Chondrocyte (in vitro differentiated cells): Measurements from ENCODE around the gene SHANK3. TPM values are rescaled to one million over a fixed set of nuclear protein-coding genes. Genes with fewer than 3 reads are reported as not detected.

Experiments used
- DNase-seq: peaks from one replicate; pipeline ENCODE4 v3.0.0; 2021; ENCODE audit warnings: mixed read lengths, low spot score
- H3K27ac Mint-ChIP-seq: one replicate; pipeline ENCODE4 v1.8.0; 2021; ENCODE audit warnings: mild to moderate bottlenecking, moderate library complexity, mixed read lengths; ENCODE audit not compliant: unreplicated experiment
- H3K27me3 Mint-ChIP-seq: 2 replicates; pipeline ENCODE4 v1.8.0; 2021; ENCODE audit warnings: low read depth, mixed read lengths
- H3K36me3 Mint-ChIP-seq: 2 replicates; pipeline ENCODE4 v1.8.0; 2021; ENCODE audit warnings: low read depth, mixed read lengths
- H3K4me1 Mint-ChIP-seq: 2 replicates; pipeline ENCODE4 v1.8.0; 2021; ENCODE audit warnings: low read depth, mild to moderate bottlenecking, mixed read lengths
- H3K4me3 Mint-ChIP-seq: one replicate; pipeline ENCODE4 v1.8.0; 2021; ENCODE audit warnings: mild to moderate bottlenecking, moderate library complexity, mixed read lengths; ENCODE audit not compliant: unreplicated experiment
- H3K9me3 Mint-ChIP-seq: 2 replicates; pipeline ENCODE4 v1.8.0; 2021; ENCODE audit warnings: low read depth, mixed read lengths
- long read RNA-seq: library from polyadenylated mRNA; stranded (forward); transcript quantifications from one replicate; pipeline ENCODE4 v2.0.0, GENCODE V29; 2021
- total RNA-seq: library from RNA; stranded (reverse); gene quantifications from 3 replicates; pipeline ENCODE4 v1.2.1, GENCODE V29; 2021
- TF ChIP-seq, protein P1 (sequence below): fragments of 200-600 bp; sonication (generic); IDR thresholded peaks from 2 replicates; pipeline ENCODE4 v1.5.0; 2021; ENCODE audit warnings: antibody characterized with exemption, mild to moderate bottlenecking, moderate library complexity

The SHANK3 gene
- 3.9 to 7.5 TPM (median 7.0 TPM) in 3 replicates for total RNA-seq
- long read RNA-seq, partial matches to known transcripts, result 1 of 5 reads
- long read RNA-seq, other reads (novel, unspliced or antisense), result 4 of 5 reads

DNA sequence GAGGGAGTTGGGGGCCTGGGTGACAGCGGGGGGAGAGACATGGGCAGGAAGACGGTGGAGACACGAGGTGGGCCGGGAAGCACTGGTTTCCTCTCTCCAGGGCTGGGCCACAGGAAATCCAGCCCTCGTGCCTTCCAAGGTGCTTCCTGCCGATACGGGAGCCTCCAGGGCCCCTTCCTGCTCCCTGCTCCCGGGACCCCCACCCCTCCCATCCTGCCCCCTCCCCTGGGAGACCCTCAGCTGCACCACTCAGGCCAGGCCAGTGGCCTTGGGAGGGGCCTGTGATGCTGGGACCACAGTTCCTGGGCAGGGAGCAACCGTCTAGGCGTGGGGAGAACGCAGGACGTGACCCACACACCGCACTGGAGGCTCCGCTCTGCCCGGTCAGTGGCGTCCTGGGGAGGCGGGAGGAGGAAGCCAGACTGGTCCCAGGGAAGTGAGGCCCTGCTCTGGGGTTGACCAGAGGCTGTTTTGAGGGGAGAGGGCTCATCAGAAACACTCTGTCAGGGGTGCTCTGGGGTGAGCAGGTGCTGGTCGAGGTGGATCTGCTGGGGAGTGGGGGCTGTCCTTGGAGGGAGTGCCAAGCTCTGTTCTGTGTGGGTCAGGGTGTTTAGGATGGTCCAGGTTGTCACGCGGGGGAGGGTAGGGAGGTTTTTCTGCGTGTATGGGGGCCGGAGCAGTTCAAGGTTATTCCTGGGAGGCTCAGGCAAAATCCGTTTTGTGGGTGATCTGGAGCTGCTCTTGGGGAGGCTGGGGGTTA is at the start of gene SHANK3:
TSS of gene SHANK3 (plus strand) at position 353 of the 760 bp plus-strand sequence.
- H3K27ac Mint-ChIP-seq, result no peak within 1 kb of the TSS

DNA sequence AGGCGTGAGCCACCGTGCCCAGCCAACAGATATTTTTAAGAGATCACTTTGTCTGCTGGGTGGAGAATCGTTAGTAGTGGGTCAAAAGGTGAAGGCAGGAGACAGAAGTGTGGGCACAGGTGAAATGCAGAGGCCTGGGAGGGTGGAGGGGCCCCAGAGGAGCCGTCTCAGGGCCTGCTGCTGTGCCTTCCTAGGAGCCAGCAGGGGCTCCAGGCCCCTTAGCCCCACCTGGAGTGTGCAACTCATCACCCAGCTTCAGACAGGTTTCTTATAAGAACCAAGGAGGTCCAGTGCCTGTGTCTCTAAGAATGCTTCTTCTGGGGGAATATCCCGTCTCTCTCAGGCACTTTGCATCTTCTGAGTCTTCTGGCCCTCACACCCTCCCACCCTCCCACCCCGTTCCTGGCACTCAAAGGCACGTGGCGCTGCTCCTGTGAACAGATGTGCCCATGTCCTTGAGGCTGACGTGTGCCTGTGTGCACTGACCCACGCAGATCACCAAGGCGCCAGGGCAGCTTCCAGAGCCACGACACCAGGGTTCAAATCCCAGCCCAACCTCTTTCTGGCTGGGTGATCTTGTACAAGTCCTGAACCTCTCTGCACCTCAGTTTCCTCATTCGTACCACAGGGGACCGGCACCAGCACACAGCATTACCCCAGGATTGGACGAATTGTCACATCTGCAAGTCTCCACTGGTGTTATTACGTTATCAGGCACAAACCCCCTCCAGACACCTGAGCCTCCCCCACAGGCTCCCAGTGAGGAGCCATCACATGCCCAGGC is 48.1 kb upstream of the SHANK3 start:
- H3K4me3 Mint-ChIP-seq, result no peak overlapping the region
- DNase-seq, result no peak
- H3K27ac Mint-ChIP-seq, result no peak overlapping the region
- H3K27me3 Mint-ChIP-seq, result no peaks in the 10 kb centered on the region
- peaks cover 37% of the 10 kb centered on the region for H3K4me1 Mint-ChIP-seq
- H3K36me3 Mint-ChIP-seq, result no peaks in the 10 kb centered on the region
- TF ChIP-seq, protein P1, sequence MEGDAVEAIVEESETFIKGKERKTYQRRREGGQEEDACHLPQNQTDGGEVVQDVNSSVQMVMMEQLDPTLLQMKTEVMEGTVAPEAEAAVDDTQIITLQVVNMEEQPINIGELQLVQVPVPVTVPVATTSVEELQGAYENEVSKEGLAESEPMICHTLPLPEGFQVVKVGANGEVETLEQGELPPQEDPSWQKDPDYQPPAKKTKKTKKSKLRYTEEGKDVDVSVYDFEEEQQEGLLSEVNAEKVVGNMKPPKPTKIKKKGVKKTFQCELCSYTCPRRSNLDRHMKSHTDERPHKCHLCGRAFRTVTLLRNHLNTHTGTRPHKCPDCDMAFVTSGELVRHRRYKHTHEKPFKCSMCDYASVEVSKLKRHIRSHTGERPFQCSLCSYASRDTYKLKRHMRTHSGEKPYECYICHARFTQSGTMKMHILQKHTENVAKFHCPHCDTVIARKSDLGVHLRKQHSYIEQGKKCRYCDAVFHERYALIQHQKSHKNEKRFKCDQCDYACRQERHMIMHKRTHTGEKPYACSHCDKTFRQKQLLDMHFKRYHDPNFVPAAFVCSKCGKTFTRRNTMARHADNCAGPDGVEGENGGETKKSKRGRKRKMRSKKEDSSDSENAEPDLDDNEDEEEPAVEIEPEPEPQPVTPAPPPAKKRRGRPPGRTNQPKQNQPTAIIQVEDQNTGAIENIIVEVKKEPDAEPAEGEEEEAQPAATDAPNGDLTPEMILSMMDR, result no peak
- H3K9me3 Mint-ChIP-seq, result no peaks in the 10 kb centered on the region

More for the DNA sequence above, at the start of gene SHANK3:
- Mint-ChIP-seq H3K4me3 (peak within 1 kb of the TSS; percentile 60), H3K27me3 (peaks cover 10% of the 10 kb centered on the region), H3K36me3 (no peaks in the 10 kb centered on the region), H3K4me1 (peaks cover 9% of the 10 kb centered on the region), H3K9me3 (no peaks in the 10 kb centered on the region)
- TF ChIP-seq, protein P1, result no peak
- peak; percentile 68 for DNase-seq

DNA sequence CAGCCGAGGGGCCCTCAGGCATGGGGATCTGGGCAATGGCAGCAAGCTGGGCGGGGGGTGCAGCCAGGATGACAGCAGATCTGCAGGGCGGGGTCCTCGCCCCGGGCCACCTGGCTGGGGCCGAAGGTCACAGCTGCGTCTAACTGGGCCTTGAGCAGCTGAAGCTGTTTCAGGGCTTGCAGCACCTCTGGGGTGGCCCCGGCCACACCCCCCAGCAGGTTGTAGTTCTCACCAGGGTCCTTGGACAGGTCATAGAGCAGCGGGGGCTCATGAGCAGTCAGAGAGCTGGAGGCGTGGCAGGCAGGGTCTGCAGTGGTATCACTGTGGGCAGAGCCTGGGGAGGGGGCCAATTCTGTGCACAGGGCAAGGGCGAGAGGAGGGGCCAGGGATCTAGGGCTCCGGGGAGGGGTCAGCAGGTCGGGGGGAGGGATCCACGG is 47.5 kb upstream of the SHANK3 start:
- DNase-seq, result no peak
- Mint-ChIP-seq H3K4me1 (peaks cover 33% of the 10 kb centered on the region), H3K4me3 (no peak overlapping the region), H3K36me3 (no peaks in the 10 kb centered on the region), H3K27me3 (no peaks in the 10 kb centered on the region), H3K9me3 (no peaks in the 10 kb centered on the region), H3K27ac (no peak overlapping the region)
- TF ChIP-seq, protein P1, result no peak

DNA sequence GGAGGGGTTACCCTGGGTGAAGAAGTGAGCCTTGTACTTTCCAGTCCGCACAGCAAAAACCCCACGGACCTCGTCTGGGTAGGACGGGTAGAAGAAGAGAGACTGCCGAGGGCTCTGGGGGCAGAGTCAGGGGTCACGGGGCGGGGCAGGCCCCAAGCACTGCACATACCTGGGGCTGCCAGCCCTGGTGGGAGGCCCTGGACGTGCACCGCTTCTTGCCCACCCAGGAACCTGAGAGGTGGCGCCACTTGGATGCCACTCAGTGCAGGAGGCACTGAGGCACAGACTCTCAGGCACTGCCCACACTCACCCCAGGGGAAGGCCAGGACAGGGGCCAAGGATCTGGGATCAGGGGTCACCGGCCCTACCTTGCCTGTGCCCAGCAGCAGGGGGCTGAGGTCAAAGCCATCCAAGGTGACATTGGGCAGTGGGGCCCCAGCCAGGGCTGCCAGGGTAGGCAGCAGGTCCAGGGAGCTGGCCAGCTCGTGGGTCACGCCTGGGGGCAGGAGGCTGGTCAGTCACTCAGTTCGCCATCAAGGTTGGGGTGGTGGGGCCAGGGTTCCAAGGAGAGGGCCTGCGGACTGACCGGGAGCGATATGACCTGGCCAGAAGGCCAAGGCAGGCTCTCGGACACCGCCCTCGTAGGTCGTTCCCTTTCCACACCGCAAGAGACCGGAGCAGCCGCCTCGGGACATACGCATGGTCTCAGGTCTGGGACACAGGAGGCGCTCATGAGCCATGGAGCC is 46.9 kb upstream of the SHANK3 start:
- TF ChIP-seq, protein P1, result peak; percentile 32
- H3K36me3 Mint-ChIP-seq, result no peaks in the 10 kb centered on the region
- no peak overlapping the region for H3K4me3 Mint-ChIP-seq
- no peaks in the 10 kb centered on the region for H3K27me3 Mint-ChIP-seq
- H3K9me3 Mint-ChIP-seq, result no peaks in the 10 kb centered on the region
- H3K27ac Mint-ChIP-seq, result no peak overlapping the region
- no peak for DNase-seq
- H3K4me1 Mint-ChIP-seq, result peaks cover 29% of the 10 kb centered on the region
